ENCODE data around the gene CCR7.

Gene CCR7

GRCh38 chr17:40535438-40535837 lies 29.8 kb downstream of the CCR7 start:
- DNase-seq: no peak

DNA sequence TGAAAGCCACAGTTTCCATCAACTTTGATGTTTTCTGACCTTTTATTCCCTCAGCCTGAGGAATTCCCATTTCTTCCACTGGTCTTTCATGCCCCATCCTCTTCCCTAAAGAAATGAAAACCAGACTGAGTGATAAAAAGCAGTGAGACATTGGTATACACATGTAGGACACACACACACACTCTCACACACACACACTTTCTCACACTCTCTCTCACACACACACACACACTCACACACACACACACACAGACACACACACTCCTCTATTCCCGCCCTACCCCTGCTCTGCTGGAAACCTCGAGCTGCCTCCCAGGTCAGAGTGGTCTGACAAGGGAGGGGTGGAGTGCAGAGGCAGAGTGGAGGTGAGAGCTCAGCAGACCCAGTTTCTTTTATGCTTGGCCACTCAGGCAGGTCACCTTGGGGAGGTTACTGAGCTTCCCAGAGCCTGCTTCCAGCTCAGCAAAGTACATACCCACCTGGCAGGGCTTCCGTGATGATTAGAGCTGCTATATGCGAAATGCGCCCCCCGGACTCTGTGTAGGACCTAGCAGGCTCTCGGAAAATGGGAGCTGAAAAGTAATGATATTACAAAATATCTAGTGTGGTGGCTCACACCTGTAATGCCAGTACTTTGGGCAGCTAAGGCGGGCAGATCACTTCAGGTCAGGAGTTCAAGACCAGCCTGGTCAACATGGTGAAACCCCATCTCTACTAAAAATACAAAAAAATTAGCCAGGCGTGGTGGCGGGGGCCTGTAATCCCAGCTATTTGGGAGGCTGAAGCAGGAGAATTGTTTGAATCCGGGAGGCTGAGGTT lies 30.7 kb downstream of the CCR7 start:
- no peak for DNase-seq

- no peak for DNase-seq
Observed at GRCh38 chr17:40533896-40534295, 31.4 kb downstream of the CCR7 start.

- no peak for DNase-seq
Observed at GRCh38 chr17:40532520-40533253, 32.6 kb downstream of the CCR7 start.

- peak; percentile 72 for DNase-seq
Observed at GRCh38 chr17:40531051-40531991, 34.0 kb downstream of the CCR7 start.

DNA sequence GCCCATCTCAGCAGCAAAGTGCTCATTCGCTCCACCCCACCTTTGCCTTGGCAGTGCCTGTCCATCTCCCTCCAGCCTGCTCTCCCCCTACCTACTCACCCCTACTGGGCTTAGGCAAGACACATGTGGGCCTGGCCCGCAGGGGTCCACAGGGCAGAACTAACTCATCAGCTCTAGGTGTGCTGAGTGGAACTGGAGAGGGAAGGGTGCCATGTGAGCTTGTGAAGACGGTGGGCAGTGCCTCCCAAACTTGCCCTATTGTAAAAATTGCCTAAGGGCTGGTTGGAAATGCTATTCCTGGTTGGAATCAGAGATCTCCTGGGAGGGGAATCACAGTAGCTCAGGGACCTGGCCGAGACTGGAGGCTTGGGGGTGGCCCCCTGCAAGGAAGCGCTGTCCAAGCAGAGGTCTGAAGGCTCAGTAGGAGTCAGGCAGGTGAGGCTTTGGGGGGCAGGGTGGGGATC lies 34.7 kb downstream of the CCR7 start:
- DNase-seq: no peak

DNA sequence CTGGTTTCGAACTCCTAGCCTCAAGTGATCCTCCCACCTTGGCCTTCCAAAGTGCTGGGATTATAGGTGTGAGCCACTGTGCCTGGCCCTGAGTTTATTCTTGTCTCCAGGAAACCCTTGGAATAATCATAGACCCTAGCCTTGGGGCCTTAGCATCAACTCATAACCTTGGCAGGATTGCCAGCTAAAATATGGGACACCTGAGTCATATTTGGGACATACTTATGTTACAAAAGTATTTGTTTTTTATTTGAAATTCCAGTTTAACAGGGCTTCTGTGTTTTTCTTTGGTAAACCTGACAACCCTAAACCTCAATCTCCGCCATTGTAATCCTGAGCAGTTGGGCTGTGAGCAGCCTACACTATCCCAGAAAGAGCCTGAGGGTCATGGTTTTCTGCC lies 35.3 kb downstream of the CCR7 start:
- DNase-seq: no peak

DNA sequence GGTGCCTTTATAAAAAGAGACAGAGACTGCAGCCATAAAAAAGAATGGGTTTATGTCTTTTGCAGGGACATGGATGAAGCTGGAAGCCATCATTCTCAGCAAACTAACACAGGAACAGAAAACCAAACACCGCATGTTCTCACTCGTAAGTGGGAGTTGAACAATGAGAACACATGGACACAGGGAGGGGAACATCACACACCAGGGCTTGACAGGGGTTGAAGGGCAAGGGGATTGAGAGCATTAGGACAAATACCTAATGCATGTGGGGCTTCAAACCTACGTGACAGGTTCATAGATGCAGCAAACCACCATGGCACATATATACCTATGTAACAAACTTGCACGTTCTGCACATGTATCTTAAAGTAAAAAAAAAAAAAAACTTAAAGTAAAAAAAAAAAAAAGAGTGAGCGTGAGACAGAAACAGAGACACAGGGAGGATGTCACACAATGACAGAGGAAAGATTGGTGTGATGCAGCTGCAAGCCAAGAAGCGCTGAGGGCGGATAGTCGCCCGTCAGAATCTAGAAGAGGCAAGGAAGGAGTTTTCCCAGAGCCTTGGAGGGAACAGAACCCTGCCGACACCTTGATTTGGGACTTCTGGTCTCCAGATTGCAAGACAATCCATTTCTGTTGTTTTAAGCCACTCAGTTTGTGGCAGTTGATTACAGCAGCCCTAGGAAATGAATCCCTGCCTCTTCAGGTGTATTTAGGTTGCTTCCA lies 36.4 kb downstream of the CCR7 start:
- no peak for DNase-seq

GRCh38 chr17:40526668-40527067 lies 38.6 kb downstream of the CCR7 start:
- DNase-seq: no peak

- no peak for DNase-seq
Observed at GRCh38 chr17:40525294-40525693, 40.0 kb downstream of the CCR7 start.

DNA sequence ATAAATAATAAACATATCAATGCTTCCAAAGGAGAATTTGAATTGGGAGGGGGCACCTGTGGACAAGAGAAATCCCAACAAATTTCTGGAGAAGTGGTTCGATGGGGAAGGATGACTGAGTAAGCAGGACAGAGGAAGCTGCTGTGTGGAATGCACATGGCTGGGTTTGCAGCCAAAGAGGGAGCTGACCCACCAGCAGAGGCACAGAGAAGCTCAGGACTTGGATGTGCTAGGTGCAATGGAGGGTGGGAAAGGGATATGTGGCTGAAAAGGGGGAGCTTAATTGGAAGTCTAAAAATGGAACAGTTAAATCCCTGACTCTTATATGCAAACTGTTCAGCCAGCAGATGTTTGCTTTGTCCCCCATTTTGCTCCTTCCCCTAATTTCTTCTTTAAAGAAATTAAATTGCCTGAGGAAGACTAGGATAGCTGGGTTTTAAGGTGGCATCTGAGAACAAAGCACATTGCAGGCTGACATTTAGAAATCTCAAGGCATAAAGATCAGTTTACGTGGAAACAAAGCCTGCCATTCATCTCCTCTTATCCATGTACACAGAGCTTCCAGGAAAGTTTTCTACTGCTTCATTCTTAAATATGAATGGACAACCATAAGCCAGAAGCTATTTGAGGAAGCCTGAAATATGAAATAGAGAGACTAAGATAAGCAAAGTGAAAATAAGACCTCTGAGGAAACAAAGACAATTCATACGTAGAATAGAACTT lies 40.9 kb downstream of the CCR7 start:
- DNase-seq: no peak

- no peak for DNase-seq
Observed at GRCh38 chr17:40522961-40523310, 42.3 kb downstream of the CCR7 start.

DNA sequence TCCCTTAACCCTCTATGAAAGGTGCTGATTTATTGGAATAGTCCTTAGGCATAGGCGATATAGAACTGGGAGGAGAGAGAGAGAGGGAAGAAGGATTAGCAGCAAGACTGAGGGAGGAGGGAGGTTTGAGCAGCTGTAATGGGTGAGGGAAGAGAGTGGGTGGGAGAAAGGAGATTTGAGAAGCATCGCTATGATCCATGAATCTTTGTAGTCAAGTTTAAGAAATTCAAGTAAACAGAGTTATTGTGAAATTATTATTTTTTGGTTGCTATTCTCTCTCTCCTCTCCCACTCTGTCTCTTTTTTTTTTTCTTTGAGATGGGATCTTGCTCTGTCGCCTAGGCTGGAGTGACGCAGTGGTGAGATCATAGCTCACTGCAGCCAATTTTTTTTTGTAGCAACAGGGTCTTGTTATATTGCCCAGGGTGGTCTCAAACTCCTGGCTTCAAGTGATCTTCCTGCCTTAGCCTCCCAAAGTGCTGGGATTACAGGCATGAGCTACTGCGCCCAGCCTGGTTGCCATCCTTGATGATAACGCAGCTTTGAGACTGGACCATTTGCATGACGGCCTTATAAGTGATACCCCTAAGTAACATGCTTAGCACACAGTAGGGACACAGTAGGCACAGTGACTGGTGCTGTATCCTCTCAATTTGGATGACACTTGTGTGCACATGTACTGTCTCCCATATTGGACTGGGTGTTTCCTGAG lies 42.9 kb downstream of the CCR7 start:
- no peak for DNase-seq

- DNase-seq: no peak
Observed at GRCh38 chr17:40520991-40521453, 44.2 kb downstream of the CCR7 start.

GRCh38 chr17:40519089-40519775 lies 46.0 kb downstream of the CCR7 start:
- DNase-seq: no peak

GRCh38 chr17:40518401-40519088 lies 46.7 kb downstream of the CCR7 start:
- DNase-seq: no peak

- DNase-seq: no peak
Observed at GRCh38 chr17:40517981-40518380, 47.3 kb downstream of the CCR7 start.

GRCh38 chr17:40517286-40517662 lies 48.0 kb downstream of the CCR7 start:
- DNase-seq: no peak

DNA sequence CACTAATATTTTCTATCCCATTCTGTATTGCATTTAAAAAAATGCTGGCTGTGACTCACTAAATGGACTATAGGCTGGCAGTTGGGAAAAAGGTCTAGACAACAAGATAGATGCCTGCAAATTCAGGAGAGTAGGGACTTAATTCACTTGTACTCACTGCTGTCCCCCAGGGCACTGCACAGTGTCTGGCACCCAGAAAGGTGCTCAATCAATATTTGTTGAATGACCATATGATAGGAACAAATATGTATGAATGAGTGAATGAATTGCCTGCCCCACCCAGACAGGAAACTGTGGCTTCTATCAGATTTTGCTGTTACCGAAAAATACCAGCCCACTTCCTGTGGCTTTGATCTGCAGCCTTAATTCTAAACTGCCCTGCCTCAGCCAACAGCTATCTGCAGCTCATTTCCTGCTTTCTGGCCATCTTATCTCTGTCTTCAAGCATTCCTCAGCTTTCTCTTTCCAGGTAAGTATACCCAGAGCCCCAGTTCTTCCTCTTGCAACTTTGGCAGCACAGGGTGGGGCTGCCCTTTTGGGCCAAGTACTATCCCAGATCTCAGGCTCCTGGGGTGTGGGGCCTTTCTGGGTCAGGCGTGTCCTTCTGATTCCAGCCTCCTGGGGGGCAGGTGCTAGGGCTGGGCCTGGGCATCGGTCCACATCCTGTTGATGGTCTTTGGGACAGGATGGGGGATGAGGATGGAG lies 48.5 kb downstream of the CCR7 start:
- peak; percentile 56 for DNase-seq
